ENCODE data around the gene POLR3H.
A peak's percentile ranks its signal among the peaks of the same experiment; 100 is the strongest.

The POLR3H gene

DNA sequence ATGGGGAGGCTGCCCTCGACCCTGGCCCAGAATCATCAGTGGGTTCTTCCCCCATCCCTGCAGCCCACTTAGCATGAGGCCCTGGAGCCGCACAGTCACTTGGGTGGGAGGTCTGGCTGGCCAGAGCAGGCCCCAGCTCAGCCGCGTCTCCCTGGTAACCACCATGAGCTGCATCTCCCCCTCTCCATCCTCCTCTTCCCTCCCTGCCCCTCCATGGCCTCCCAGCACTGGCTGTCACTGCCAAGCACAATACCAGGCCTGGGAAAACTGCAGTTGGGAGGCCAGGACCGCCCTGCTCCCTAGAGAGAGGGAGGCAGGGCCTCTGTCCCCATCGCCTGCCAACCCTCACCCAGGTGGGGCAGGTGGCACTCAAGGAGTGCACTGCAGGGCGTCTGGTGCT is 24.5 kb upstream of the POLR3H start:
- TF ChIP-seq MAX (IDR thresholded peaks at IDR 0.05): no peak
- no peak for TF ChIP-seq REST (IDR thresholded peaks at IDR 0.05; ENCODE audit: low read depth)

DNA sequence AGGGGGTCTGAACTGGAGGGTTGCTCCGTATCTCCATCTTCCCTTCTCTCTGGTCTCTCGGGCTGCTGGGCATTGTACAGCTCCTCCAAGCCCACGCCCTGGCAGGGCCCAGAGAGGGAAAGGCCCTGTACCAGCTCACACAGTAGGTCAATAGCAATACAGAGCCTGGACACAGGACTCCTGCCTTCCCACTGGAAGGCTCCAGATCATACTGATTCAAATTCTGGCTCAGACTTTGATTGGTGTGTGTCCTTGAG is 23.2 kb upstream of the POLR3H start:
- TF ChIP-seq TAF1 (IDR thresholded peaks at IDR 0.05; ENCODE audit: low read depth) (no peak), YY1 (IDR thresholded peaks at IDR 0.05; ENCODE audit: low read depth) (no peak), ZBTB7A (IDR thresholded peaks at IDR 0.05; ENCODE audit: low read depth) (no peak), MAX (IDR thresholded peaks at IDR 0.05) (no peak), EP300 (IDR thresholded peaks at IDR 0.05; ENCODE audit: borderline replicate concordance) (no peak), FOXM1 (IDR thresholded peaks at IDR 0.05; ENCODE audit: borderline replicate concordance, low read depth) (no peak), RAD21 (IDR thresholded peaks at IDR 0.05; ENCODE audit: low read depth) (no peak), EGR1 (IDR thresholded peaks at IDR 0.05) (no peak), TCF12 (IDR thresholded peaks at IDR 0.05; ENCODE audit: low read depth) (no peak), REST (IDR thresholded peaks at IDR 0.05; ENCODE audit: low read depth) (no peak), CREB1 (IDR thresholded peaks at IDR 0.05; ENCODE audit: low read depth) (no peak), NFIC (IDR thresholded peaks at IDR 0.05) (no peak), TEAD4 (IDR thresholded peaks at IDR 0.05) (no peak), CEBPB (IDR thresholded peaks at IDR 0.05) (no peak)
- TF ChIP-seq, protein P1, sequence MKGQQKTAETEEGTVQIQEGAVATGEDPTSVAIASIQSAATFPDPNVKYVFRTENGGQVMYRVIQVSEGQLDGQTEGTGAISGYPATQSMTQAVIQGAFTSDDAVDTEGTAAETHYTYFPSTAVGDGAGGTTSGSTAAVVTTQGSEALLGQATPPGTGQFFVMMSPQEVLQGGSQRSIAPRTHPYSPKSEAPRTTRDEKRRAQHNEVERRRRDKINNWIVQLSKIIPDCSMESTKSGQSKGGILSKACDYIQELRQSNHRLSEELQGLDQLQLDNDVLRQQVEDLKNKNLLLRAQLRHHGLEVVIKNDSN (IDR thresholded peaks at IDR 0.05): no peak

- TF ChIP-seq TAF1 (IDR thresholded peaks at IDR 0.05; ENCODE audit: low read depth): no peak
- peak; percentile 38; the same call in 1 of the 2 replicates for TF ChIP-seq NFIC (IDR thresholded peaks at IDR 0.05)
- no peak for TF ChIP-seq RAD21 (IDR thresholded peaks at IDR 0.05; ENCODE audit: low read depth)
These were observed 21.3 kb upstream of the POLR3H start for GRCh38 chr22:41565403-41566054.

DNA sequence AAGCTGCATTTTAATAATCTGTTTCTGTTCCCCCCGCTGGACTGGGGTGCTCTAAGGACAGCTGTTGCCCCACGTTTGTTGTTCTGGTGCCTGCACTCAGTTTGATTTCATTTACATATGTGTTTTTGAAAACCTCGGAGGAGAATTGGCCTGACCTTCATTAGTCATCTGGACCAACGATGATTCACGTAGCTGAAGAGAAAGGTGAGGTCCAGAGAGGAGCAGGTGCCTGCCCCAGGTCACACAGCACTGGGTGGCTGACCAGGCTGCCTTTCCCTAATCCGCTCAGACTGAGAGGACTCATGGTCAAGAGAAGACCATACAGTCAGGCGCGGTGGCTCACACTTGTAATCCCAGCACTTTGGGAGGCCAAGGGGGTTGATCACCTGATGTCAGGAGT is 20.3 kb upstream of the POLR3H start:
- no peak for TF ChIP-seq YY1 (IDR thresholded peaks at IDR 0.05; ENCODE audit: low read depth)
- TF ChIP-seq CREB1 (IDR thresholded peaks at IDR 0.05; ENCODE audit: low read depth): no peak
- no peak for TF ChIP-seq FOXM1 (IDR thresholded peaks at IDR 0.05; ENCODE audit: borderline replicate concordance, low read depth)
- no peak for TF ChIP-seq EP300 (IDR thresholded peaks at IDR 0.05; ENCODE audit: borderline replicate concordance)

DNA sequence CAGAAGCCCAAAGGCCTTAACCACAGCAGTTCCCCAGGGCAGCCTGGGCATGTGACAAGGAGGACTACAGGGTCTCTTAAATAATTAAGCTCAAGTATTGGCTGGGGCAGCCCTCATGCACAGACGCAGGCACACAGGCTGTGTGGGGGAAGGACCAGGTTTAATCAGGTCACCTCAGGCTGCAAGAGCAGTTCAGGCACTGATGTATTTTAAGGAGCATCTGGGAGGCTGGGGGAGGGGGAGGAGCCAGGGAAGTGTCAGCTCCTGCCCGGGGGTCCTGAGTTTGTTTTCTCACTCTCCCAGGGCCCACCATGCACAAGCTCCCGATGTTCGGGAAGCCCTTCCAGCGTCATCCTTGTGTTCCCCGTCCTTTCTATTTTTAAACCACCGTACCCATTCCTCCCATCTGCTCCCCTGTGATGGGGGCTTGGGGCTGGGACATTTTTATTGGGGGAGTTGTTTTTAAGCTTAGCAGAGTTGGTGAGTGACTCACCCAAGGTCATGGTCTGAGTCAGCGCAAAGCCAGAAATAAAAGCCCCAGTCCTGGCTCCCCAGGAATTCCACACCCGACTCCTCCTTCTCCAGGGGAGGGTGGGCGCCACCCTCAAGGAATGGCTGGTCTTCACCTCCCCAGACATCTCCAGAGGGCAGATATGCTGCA is 18.9 kb upstream of the POLR3H start:
- TF ChIP-seq YY1 (IDR thresholded peaks at IDR 0.05; ENCODE audit: low read depth): no peak
- TF ChIP-seq TAF1 (IDR thresholded peaks at IDR 0.05; ENCODE audit: low read depth): no peak
- no peak for TF ChIP-seq MAX (IDR thresholded peaks at IDR 0.05)
- no peak for TF ChIP-seq REST (IDR thresholded peaks at IDR 0.05; ENCODE audit: low read depth)
- TF ChIP-seq TEAD4 (IDR thresholded peaks at IDR 0.05): no peak
- TF ChIP-seq TCF12 (IDR thresholded peaks at IDR 0.05; ENCODE audit: low read depth): no peak
- TF ChIP-seq ZBTB7A (IDR thresholded peaks at IDR 0.05; ENCODE audit: low read depth): no peak
- no peak for TF ChIP-seq EGR1 (IDR thresholded peaks at IDR 0.05)
- TF ChIP-seq RAD21 (IDR thresholded peaks at IDR 0.05; ENCODE audit: low read depth): no peak
- no peak for TF ChIP-seq CREB1 (IDR thresholded peaks at IDR 0.05; ENCODE audit: low read depth)
- TF ChIP-seq, protein P1 (IDR thresholded peaks at IDR 0.05): no peak
- no peak for TF ChIP-seq FOXM1 (IDR thresholded peaks at IDR 0.05; ENCODE audit: borderline replicate concordance, low read depth)
